ENCODE data around the gene NOS1. TPM values are rescaled to one million over a fixed set of nuclear protein-coding genes. Genes with fewer than 3 reads are reported as not detected.
"Not testable (repeated sequence)": the region's sequence is repeated elsewhere in the genome, so short reads cannot be mapped to it uniquely, and the experiment has no call there.

Gene NOS1
- total and polyA plus RNA-seq, 12 donors = 0.01 to 2.8 (median 0.45) TPM; not detected in 1

DNA sequence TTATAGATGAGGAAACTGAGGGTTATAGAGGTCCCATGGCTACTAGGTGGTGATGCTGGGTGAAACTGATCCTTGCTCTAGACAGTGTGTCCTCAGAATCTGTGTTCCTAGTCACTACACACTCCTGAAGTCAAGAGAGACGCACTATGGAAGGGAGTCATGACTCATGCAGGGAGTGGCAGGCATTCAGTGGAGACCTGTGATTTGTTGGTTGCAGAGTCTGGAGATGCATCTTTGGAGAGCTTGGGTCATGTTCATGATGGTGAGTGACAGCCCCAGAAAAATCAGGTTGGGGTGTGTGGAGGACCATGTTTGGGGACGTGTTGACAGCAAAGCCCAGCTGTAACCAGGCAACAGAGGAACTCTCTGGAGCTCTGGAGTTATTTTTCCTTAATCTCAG lies 133.2 kb downstream of the NOS1 start:
- H3K4me3 ChIP-seq = no peak overlapping the region
- no peaks in the 10 kb centered on the region for H3K9me3 ChIP-seq
- H3K36me3 ChIP-seq = no peaks in the 10 kb centered on the region
- TF ChIP-seq, protein P1, sequence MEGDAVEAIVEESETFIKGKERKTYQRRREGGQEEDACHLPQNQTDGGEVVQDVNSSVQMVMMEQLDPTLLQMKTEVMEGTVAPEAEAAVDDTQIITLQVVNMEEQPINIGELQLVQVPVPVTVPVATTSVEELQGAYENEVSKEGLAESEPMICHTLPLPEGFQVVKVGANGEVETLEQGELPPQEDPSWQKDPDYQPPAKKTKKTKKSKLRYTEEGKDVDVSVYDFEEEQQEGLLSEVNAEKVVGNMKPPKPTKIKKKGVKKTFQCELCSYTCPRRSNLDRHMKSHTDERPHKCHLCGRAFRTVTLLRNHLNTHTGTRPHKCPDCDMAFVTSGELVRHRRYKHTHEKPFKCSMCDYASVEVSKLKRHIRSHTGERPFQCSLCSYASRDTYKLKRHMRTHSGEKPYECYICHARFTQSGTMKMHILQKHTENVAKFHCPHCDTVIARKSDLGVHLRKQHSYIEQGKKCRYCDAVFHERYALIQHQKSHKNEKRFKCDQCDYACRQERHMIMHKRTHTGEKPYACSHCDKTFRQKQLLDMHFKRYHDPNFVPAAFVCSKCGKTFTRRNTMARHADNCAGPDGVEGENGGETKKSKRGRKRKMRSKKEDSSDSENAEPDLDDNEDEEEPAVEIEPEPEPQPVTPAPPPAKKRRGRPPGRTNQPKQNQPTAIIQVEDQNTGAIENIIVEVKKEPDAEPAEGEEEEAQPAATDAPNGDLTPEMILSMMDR (IDR thresholded peaks at IDR 0.05) = no peak
- H3K4me1 ChIP-seq = no peaks in the 10 kb centered on the region
- ATAC-seq (no peak), DNase-seq (no peak)
- H3K27me3 ChIP-seq = peaks cover 4 to 49% (median 29%) of the 10 kb centered on the region in 7 donors
- intact Hi-C loops (cut with DNase I) = no loop called here
- WGBS, 2 donors = 33 to 34% methylated on average over 2 of the region's 2 CpGs
- no peak overlapping the region for H3K27ac ChIP-seq

DNA sequence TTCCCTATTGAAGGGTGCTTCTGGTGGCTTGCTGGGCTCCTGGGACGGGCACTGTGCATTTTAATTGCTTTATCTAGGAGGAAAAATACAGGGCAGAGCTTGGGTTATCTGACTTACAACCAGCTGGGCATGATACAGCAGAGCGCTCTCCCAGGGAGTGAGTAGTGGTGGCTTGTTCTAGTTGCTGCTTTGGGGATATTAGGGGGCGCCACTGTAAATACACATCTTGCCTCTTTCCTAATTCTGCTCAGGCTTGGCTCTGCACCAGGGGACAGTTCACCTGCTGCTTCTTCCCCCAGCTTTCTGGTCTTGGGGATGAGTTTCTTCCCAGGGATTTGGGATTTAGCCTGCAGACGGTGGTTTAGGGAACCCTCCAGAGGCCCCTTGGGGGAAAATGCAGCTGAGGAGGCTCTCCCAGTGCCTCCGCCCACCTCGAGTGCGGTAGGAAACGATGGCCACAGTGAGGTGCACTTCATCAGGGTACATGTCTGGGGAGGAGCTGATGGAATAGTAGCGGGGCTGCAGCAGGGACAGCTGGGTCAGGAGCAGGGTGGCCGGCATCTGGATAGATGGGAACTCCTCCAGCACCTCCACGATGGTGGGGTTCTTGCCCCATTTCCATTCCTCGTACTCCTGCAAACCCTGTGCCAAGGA lies 134.3 kb downstream of the NOS1 start:
- Histone ChIP-seq H3K9me3 (no peaks in the 10 kb centered on the region), H3K27ac (no peak overlapping the region), H3K36me3 (no peaks in the 10 kb centered on the region), H3K4me3 (no peak overlapping the region), H3K27me3 (peaks cover 4 to 47% (median 27%) of the 10 kb centered on the region in 7 donors), H3K4me1 (no peaks in the 10 kb centered on the region)
- WGBS, 2 donors = 45 to 46% methylated on average over 12 of the region's 12 CpGs
- intact Hi-C loops (cut with DNase I) = no loop called here
- DNase-seq = no peak
- ATAC-seq = no peak
- TF ChIP-seq, protein P1 (IDR thresholded peaks at IDR 0.05) = no peak

DNA sequence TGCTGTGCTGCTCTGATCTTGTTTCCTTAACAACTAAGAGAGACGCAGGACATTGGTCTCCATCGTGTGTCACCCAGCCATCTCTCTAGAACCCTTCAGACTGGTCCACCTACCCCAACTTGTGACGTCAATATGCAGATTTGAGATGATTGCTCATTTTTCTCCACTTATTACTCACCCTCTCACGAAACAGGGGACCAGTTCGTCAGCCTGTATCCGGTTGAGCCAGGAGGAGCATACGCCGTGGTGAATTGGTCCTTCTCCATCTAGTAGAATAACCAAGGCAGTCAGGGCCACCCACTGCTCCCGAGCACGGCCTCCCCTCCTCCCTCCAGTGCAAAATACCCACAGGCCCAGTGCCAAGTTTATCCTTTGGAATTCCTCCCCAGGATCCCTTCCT lies 134.9 kb downstream of the NOS1 start:
- no peak for DNase-seq
- intact Hi-C loops (cut with DNase I) = no loop called here
- ATAC-seq = no peak
- no peak overlapping the region for H3K27ac ChIP-seq
- TF ChIP-seq, protein P1 (IDR thresholded peaks at IDR 0.05) = no peak
- no peak overlapping the region for H3K4me3 ChIP-seq
- H3K36me3 ChIP-seq = no peaks in the 10 kb centered on the region
- peaks cover 4 to 42% (median 21%) of the 10 kb centered on the region in 7 donors for H3K27me3 ChIP-seq
- 80 to 82% methylated on average over 10 of the region's 10 CpGs for WGBS, 2 donors
- H3K9me3 ChIP-seq = no peaks in the 10 kb centered on the region
- H3K4me1 ChIP-seq = no peaks in the 10 kb centered on the region

DNA sequence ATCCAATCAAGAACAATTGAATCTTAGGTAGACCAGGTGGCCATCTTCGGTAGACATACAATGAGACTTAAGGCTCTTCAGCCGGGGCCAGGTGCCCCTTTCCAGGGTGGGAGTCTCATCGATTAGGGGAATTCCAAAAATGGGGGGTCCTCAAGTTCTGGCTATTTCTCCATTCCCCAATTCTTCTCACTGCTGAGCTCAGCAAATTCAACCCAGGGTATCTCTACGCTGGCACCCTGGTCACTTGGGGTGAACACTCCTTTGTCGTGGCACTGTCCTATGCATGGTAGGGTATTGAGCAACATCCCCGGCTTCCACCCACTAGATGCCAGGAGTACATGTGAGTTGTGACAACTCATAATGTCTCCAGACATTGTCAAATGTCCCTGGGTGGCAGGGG lies 136.2 kb downstream of the NOS1 start:
- Histone ChIP-seq H3K36me3 (no peaks in the 10 kb centered on the region), H3K9me3 (no peaks in the 10 kb centered on the region), H3K27ac (no peak overlapping the region), H3K4me3 (no peak overlapping the region), H3K4me1 (no peaks in the 10 kb centered on the region), H3K27me3 (peaks cover 0 to 54% (median 21%) of the 10 kb centered on the region in 7 donors)
- intact Hi-C loops (cut with DNase I) = no loop called here
- no peak for ATAC-seq
- DNase-seq = no peak
- WGBS, 2 donors = 80 to 91% methylated on average over 6 of the region's 6 CpGs
- TF ChIP-seq, protein P1 (IDR thresholded peaks at IDR 0.05) = no peak

DNA sequence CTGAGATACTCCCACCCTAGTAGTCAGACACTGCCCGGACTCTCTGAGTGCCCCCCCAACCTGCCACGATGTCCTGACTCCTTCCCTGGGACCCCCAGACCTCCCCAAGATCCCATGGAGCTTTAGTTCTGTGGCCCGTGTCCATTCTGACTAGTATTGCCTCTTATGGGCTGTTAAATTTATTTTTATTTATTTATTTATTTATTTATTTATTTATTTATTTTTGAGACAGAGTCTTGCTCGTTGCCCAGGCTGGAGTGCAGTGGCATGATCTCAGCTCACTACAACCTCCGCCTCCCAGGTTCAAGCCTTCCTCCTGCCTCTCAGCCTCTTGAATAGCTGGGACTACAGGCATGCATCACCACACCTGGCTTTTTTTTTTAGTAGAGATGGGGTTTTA lies 140.5 kb downstream of the NOS1 start:
- intact Hi-C loops (cut with DNase I) = loop anchor here in 1 of 10 donors (5.0 kb wide), 1 partner anchor 626 kb away; no protein-coding TSS in a partner anchor
- not testable (repeated sequence) for DNase-seq, H3K36me3 ChIP-seq, H3K27ac ChIP-seq, ATAC-seq, H3K4me1 ChIP-seq, H3K9me3 ChIP-seq, H3K4me3 ChIP-seq
- 77 to 87% methylated on average over 5 of the region's 5 CpGs for WGBS, 2 donors
- H3K27me3 ChIP-seq = peaks cover 0 to 56% (median 37%) of the 10 kb centered on the region in 7 donors
